T-helper 9 cell (primary cell): ENCODE data around the gene RNF183.
A peak's percentile ranks its signal among the peaks of the same experiment; 100 is the strongest.

Experiments
- DNase-seq: peaks from one replicate; pipeline ENCODE4 v3.0.0-alpha.2; 2020
- total RNA-seq, 2 donors: gene quantifications; one replicate each; lab custom pipeline; 2026; lab: John Stamatoyannopoulos, UW

RNF183 gene, protein sequence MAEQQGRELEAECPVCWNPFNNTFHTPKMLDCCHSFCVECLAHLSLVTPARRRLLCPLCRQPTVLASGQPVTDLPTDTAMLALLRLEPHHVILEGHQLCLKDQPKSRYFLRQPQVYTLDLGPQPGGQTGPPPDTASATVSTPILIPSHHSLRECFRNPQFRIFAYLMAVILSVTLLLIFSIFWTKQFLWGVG
- 0 to 0.07 reads per million in 2 donors for total RNA-seq

DNA sequence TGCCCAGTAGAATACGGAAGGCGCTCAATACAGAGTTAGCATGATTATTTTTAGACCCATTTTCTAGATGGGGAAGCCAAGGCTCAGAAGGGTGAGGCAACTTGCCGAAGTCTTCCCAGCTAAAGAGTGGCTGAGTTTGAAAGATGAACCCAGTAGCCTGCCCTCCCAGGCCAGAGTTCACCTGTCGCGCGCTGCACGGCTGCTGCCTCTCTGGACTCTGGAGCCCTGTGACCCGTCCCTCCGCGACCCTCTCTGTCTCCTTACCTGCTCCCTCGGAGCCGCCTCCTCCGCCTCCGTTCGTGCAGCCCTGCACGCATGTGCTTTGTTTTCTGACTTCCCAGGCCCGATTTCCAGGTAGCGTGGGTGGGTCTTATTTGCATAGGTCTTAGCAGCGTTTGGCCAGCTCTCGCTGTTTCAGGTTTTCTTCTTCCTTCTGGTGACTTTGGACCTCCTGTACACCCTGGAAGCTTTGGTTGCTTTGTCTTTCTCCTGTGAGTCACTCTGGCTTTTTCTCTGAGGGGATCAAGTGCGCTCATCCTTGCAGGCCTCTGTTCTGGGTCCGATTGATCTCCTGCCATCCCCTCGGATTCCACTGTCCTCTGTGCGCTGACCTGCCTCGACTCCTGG lies at the start of gene RNF183:
RNF183 (minus strand) TSS at position 585 of the 627 bp plus-strand sequence. CDS start 5,192 bp downstream, outside the sequence.
- DNase-seq = no peak

DNA sequence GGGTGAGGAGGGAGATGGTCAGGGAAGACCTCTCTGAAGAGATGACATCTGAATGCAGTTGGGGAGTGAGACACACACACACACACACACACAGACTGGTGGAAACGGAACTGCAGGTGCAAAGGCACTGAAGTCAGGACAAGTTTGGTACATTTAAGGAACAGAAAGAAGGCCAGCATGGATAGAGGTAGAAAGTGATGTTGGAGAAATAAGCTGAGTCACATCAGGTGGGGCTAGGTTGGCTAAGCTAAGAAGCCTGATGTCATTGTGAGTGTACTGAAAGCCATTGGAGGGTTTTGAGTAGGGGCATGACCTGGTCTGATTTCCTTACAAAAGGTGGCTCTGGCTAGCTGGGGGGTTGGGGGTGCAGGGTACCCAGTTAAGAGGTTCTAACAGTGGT lies 49.2 kb upstream of the RNF183 start:
- no peak for DNase-seq

DNA sequence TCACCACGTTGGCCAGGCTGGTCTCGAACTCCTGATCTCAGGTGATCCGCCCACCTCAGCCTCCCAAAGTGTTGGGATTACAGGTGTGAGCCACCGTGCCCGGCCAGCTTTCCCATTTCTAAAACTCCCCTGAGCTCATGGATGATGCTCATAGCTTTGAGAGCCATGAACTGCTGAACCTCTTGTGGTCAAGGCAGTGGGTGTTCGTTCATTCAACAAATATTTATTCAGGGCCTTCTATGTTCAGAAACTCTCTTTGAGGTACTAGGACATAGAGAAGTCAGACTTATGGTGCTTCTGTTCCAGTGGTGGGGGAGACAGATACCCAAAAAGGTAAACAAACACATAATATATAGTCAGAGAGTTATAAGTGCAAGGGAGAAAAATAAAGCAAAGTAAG lies 48.8 kb upstream of the RNF183 start:
- no peak for DNase-seq

DNA sequence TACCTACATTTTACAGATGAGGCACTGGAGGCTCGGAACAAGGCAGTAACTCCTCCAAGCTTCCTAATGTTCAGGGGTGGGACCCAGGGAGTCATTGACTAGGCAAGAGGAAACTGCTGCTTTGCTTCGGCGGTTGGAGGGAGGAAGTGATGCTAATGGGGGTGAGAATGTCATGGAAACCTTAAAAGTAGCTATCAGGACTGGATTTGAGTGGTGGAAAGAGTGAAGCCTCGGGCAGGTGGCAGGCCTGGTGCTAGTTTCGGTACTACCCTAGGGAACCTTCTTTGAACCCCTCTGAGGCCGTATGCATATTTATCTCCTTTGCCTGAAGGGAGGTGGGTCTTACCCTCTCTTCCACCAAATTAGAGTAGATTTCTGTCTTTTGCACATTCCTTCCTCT lies 47.8 kb upstream of the RNF183 start:
- no peak for DNase-seq

DNA sequence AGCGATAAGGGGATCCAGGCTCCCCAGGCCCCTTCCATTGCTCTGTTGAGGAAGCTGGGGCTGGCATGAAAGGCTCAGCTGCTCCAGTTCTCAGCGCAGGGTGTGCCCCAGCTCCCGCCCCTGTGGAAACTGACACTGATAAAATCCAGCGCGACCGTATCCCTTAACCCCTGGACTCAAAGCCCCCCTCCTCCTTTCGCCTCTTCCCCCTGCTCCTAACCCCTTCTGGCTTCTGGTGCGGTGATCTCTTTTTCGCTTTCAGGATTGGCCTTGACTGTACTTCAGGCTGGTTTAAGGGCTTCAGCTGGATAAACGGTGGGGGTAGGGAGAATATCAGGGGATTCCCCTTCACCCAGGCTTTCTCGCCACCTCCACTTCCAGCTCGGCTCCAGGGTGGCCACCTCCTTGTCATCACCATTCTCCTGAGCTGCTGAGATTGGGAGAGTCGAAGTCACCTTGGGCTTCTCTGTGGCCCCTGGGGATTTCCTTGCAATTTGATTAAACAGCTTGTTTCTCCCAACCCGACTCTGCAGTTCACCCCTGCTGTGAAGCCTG lies 47.0 kb upstream of the RNF183 start:
- no peak for DNase-seq

DNA sequence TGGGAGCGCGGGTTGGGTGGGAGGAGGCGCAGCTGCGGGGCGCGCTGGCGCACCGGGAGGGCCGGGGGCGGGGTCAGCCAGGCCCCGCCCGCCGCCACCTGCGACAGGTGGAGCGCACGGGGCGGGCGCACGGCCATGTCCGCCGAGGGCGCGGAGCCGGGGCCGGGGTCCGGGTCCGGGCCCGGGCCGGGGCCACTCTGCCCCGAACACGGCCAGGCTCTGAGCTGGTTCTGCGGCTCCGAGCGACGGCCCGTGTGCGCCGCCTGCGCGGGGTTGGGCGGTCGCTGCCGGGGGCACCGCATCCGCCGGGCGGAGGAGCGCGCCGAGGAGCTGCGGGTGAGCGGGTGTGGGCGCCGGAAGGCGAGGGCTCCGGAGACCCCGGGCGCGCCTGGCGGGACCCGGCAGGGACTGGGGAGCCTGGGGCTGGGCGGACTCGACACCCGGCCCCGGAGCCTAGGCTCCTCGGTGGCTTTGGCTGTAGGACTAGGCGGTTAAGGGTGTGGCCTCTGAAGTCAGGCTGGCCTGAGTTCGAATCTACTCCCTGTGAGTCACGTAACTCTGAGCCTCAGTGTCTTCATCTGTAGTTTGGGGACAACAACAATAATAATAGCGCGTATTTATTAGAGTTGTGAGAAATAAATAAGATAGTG lies 46.4 kb upstream of the RNF183 start, which contains the start of gene BSPRY:
BSPRY (plus strand) TSS at position 97 of the 650 bp plus-strand sequence; CDS start at position 136, 39 bp downstream.
- peak; percentile 6 for DNase-seq

DNA sequence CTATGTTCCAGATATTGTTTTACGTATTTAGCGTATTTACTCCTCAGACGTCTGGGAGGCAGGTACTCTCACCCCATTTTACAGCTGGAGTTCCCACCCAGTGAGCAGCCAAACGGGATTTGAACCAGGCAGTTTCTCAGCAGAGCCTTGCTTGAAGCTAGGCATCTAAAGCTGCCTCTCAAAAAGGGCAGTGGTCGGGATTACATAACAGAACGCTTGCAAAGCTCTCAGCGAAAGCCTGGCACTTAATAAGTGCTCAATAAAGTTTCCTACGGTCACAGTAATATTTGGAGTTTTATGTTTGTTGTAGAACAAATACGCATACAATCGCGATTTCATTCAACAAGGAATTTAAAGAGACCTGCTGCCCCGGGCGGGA lies 45.9 kb upstream of the RNF183 start:
- DNase-seq = no peak

DNA sequence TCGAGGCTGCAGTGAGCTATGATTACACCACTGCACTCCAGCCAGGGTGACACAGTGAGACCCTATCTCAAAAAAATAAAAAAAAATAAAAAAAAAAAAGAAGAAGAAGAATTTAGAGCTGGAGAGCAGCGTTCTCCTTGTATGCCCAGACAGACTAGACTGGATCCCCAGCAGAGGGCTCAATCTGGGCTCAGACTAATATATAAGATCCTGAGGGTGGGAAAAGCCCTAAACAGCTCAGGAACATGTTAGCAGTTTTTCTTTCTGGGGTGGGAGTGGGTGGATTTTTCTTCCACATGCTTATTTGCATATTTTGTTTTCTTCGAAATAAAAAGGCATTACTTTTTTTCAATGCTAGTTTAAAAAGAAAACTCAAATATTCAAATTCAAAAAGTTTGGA lies 45.3 kb upstream of the RNF183 start:
- no peak for DNase-seq

DNA sequence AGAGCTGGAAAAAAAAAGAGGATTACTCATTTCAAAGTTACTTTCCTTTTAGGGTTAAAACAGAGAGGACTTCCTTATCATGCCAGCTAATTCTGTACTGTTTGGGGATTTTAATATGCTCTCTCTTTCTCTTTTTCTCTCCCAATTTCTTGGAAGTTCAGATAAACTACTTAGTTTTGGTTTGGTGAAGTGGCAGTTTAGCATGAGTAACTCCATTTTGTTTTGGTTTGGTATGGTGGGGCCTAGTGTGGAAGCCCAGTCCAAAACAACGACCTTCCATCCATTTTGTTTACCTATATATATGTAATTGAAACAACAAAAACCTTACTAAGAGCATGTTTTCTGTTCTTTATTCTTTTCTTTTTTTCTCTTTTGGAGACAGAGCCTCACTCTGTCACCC lies 42.5 kb upstream of the RNF183 start:
- no peak for DNase-seq

DNA sequence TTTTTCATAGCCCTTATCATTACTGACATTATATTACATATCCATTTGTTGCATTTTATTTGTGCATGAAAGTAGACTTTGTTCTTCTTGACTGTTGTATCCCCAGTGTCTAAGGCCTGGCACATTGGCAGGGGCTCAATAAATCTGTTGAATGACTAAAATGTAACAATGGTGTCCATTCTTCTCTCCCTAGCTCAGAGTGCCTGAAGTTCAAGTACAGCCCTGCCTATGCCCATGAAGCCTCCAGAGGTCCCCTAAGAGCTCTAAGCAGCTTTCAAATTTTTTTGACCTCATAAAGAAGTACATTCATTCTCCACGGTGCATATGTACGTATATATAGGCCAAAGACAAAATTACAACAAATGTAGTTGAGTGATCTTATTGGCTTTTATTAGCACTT lies 42.0 kb upstream of the RNF183 start:
- DNase-seq = no peak

DNA sequence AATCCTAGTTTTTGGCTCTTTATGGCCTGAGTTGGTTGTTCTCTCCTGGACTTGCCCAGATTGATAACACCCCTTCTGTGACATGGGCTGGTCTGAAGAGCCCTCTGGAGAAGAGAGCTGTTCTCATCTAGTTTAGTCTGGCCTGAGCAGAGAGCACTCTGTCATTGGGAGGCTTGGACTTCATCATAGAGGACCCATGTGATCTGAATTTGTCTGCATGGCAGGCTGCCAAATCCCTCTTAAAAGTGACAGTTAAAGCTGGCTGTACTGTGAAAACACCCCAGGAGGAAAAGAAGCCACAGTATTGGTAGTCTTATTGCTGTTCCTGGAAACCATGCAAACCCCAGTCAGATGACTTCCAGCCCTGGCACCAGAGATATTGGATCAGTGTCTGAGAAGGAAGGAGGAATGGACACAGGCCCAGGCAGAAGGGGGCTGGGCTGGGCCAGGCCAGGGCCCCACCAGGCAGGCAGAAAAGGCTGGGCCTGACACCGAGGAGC lies 40.6 kb upstream of the RNF183 start:
- DNase-seq = no peak

DNA sequence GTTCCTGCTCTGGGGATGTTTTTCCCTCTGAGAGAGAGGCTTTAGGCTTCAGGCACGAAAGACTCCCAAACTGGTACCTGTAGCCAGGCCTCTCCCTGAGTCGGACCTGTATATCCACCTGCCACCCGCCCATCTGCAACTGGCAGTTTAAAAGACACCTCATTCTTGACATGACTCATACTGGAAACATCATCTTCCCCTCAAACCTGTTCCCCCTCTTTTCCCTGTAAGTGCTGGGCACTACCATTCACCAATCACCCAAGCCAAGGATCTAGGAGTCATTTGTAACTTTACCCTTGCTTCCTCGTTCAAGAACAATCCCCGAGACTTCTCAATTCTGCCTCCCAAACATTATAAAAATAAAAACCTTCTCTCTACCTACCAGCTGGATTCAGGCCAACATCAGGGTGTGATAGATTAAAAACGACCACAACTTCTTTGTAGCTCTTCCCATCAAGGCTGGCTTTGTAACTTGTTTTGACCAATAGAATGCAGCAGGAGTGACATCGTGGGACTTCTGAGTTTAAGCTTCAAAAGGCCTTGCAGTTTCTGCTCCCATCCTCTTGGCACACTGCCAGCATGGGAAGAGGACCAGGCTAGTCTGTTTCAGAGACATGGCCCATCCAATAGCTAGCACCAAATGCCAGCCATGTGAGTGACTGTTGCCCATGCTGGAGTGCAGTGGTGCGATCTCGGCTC lies 38.7 kb upstream of the RNF183 start:
- no peak for DNase-seq

DNA sequence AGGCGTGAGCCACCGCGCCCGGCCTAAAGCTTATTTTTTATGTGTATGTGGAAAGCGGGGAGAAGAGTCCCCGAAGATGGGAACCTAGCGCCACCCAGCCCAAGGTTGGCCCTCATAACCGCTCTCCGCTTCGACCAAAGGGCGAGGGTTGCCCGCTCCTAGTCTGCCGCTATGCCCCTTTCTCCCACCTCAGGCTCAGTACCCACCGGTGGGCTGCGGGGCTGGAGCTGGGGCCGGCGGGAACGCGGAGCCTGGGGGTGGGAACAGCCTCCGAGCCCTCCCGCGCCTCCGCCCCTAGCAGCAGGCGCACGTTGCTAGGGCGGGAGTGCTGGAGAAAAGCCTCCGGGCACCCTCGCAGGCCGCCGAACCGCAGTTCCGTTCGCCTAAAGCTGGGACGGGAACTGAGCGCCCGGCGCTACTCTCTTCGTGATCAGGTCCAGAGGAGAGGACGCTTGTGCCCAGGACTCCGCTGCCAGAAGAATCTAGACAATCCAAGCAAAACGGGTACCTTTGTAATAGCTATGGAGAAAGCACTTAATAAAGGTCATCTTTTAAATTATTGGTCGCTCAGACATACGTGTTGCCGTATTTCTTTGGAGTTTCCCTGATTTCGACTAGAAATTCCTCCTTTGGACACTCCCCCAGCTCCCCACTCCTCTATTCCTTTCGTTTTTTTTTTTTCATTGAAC lies 37.0 kb upstream of the RNF183 start, which contains the start of gene WDR31:
WDR31 (minus strand) TSS at position 265 of the 689 bp plus-strand sequence. CDS start 8,253 bp downstream, outside the sequence.
- peak; percentile 57 for DNase-seq

DNA sequence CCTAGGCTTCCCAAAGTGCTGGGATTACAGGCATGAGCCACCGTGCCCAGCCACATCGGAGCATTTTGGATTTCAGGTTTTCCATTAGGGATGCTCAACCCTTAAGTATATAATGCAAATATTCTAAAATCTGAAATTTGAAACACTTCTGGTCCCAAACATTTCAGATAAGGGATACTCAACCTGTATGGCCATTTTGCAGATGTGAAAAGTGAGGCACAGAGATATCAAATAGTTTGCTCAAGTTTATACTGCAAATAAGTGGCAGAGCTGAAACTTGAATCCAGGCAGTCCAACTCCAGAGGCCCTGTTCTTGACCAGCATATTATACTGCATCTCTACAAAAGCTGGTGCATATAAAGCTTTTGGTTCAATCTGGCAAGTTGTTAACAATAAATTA lies 34.5 kb upstream of the RNF183 start:
- no peak for DNase-seq

DNA sequence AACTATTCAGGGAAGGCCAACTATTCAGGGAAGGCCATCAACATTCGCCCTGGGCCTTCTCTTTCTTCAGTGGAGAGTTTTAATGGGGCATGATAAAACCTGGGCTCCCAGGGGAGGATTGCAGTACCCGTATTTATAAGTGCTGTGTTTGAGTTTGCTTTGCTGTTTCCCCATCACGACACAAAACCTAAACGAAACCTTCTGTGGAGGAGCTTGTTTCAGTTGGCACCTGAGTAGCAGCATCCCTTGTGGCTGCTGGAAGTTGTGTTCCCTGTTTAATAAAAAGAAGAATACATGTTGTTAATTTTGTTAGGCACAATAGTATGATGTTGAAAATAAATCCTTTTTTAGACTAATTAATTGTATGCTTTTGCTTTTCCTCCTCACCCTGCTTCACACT lies 28.6 kb upstream of the RNF183 start:
- DNase-seq = no peak

DNA sequence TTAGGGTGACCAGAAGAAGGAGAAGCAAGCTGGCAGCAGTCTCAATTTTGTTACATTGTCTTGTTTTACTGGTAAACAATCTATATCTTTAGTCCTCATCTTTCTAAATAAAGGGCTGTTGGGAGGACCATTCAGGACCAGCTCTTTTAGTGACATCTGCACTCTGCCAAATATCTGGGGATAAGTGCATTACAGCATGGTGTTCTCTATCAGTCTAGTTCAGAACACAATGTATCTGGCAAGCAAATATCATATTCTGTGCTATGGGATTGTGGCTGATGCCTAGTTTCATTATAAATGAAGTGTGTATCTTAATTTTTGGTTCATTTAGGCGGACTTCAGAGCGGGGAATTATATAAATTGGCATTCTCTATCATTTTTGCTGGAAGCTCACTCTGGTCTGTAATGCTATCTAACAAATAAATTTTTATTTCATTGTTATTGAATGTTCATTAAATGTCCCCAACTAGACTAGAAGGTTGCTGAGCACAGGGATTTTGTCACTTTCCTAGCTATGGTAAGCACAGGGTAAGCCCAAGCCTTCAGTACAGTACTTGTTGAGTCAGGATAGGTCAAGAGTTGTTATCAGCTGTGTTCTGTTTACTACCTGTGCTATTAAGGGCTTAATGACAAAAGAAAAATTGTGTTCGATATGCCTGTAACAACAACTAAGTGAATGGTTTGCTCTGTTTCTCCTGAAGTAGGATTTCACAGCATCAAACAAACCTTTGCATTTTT lies 25.0 kb upstream of the RNF183 start:
- no peak for DNase-seq

DNA sequence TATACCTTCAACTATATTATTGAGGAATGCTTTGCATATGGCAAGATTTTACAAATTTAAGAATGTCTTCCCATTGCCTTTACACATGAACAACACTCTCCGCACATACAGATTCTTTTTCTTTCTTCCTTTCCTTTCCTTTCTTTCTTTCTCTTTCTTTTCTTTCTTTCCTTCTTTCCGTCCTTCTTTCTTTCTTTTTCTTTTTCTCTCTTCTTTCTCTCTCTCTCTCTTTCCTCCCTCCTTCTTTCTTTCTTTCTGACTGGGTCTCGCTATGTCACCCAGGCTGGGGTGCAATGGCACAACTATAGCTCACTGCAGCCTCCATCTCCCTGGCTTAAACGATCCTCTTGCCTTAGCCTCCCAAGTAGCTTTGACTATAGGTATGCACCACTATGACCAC lies 23.1 kb upstream of the RNF183 start:
- DNase-seq = no peak

DNA sequence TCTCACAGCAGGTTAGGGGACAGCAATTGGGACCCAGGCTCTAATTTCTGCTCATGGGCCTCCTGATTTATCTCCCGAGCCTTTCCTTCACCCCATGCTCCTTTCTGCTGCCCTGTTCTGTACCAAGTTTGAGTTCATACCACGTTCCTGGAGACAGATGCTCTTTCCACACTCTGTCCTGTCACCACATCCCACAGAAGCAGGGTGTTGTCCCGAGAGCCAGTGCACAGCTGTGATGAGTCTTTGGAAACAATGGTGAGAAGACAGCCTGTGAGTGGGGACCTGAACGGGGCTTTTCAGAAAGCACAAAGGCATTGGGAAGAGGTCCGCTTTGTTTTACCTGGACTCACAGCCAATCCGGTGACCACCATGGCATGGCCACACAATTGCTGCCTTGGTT lies 19.5 kb upstream of the RNF183 start:
- no peak for DNase-seq

DNA sequence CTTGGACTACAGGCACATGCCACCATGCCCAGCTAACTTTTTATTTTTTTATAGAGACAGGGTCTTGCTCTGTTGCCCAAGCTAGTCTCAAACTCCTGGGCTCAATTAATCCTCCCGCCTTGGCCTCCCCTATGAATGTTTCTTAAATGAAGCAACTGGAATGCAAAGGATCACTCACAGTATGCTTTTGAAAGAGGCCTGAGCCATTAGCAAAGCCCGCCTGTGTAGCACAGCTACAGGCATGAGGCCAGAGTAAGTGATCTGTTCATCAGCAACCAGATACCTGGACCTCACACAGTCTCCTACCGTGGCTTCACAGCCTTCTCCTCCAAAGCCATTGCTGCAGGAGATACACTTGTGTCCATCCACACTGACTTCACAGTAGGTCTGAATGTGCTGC lies 16.9 kb upstream of the RNF183 start:
- no peak for DNase-seq

DNA sequence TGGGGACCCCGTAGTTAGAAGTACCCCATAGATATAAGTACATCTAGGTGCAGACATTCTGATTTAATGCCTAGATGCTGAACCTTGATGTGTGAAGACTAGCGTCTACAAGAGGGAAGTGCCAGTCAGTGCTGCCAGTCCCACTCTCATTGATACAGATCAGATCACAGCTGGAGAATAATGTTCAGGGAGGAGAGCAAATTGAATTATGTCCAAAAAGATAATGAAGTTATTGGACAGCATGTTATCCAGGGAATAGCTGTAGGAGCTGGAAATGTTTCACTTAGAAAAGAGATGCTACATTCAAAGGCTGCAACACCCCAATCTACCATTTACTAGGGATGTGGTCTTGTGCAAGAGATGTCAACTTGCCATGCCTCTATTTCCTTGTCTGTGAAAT lies 15.9 kb upstream of the RNF183 start:
- no peak for DNase-seq

DNA sequence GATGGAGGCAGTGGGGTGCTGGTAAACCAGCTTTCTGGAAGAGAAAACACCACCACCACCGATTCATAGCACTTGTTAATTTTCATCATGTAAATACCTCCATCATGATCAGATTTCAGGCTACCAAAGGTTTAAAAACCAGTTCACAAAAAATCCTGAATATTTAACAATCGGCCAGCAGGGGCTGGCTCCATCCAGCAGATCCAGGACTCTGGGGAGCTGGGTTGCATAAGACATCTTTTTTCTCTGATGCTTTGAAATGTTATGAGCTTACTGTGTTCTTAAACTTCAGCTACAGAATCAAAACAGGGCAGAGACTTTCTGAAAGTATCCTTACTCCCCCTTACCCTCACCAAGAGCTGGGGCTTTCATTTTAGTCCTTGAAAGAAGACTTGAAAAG lies 14.6 kb upstream of the RNF183 start:
- no peak for DNase-seq

DNA sequence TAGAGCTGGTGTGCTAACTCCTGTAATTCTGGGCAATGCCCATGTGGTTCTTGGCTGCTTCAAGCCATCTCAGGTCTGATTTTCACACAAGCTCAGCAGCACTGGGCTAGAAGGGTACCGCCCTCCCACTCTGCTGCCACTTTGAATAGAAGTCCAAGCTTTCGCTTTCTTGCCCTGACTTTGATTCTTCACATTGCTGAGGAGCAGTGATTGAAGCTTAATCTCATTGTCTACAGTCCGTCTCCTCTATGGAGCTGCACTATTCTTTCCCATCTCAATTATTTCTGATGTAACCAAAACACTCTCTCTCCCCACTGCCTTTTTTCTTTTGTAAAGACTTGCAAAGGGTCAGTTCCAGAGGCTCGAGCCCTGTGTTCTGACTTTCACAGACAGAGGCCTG lies 12.9 kb upstream of the RNF183 start:
- no peak for DNase-seq
